GM18867 (cell line): ENCODE data around the gene CTSF.
"Not testable (repeated sequence)": the region's sequence is repeated elsewhere in the genome, so short reads cannot be mapped to it uniquely, and the experiment has no call there.

Source experiments
- ATAC-seq: cut with Tn5 transposase; IDR thresholded peaks from one replicate; pipeline ENCODE4 v1.9.1; 2021; ENCODE audit warnings: mild to moderate bottlenecking, moderate library complexity; ENCODE audit not compliant: unreplicated experiment

CTSF gene

DNA sequence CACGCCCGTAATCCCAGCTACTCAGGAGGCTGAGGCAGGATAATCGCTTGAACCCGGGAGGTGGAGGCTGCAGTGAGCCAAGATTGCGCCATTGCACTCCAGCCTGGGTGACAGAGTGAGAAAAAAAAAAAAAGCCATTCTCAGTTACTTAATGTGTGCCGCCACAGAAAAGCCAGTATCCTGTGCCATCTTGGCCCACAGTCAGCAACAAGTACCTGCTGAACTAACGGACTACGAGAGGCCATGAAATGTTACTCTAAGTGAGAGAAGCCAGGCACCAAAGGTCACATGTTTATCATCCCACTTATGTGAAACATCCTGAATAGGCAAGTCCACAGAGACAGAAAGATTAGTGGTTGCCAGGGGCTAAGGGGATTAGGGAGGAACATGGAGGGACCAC lies 27.8 kb downstream of the CTSF start:
- not testable (repeated sequence) for ATAC-seq

DNA sequence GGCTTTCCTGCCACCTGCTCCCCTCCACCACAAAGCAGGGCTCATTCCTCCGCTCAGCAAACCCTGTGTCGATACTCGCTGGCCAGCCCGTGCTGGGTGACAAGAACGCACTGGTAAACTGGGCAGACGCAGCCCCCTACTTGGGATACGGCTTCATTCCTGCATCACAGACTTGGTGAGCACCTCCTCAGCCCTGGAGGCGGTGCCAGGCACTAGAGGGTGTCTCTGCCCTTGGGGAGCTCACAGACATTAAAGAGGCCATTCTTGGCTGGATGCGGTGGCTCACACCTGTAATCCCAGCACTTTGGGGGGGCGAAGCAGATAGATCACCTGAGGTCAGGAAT lies 28.6 kb downstream of the CTSF start:
- ATAC-seq: no peak

DNA sequence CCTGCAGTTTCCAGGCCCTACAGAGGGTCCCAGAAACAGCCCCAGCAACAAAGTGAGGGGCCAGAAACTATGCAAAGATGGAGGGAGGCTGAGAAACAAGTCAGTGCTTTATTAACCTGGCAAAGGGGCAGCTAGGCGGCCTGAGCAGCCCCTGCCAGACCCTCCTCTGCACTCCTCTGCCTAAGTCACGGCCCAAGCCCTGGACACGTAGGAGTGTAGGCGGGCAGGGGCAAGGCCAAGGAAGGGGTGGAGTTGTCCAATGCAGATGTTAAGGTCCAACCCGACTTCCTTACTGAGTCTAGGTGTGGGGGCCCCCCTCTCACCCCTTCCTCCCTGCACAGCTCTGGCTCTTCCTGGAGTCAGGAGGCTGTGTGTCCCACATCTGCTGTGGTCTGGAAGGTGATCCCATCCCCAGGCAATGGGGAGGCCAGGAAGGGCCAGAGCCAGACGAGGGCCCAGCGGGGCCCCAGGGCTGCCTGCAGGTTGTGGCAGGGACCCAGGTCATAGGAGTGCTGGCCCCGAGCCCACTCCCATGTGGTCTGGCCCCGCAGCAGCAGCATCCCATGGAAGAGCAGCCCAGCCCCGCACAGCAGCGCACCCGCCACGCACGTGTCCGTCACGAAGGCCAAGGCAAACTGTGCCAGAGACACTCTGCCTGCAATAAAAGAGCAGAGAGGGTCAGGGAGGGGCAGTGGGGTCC lies 29.1 kb downstream of the CTSF start:
- no peak for ATAC-seq

DNA sequence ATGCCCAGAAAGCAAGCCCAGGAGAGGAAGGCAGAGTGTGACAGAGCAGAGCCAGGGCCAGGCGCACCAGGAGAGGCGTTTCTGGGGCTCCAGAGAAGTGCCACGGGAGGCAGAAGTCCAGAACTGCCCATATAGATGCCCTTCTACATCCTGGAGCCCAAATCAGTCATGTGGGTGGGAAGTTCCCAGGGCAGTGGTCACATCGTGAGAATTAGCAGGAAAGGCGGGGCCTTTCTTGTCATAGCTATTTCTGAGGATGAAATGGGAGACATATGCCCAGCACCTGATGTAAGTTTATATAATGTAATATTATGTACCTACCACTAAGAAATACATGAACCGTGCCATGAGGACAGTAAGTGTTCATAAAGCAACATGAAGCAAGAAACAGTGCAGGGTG lies 35.6 kb downstream of the CTSF start:
- ATAC-seq: no peak

DNA sequence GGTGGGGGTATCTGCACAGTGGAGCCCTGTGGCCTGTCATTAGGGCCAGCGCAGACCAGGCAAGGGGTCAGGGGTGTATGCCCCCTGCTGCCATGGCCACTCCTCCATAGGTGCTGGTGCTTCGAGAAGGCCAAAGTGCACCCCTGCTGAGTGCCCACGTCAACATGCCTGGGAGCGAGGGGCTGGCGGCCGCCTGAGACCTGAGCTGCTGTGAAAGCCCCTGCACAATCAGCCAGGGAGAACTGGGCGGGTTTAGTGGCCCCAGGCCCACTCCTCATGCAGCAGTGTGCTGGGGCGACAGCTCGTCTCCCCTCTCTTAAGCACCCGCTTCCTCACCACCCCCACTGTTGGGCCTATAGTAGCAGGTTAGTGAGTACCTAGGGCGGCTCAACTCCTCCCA lies 36.6 kb downstream of the CTSF start:
- no peak for ATAC-seq

DNA sequence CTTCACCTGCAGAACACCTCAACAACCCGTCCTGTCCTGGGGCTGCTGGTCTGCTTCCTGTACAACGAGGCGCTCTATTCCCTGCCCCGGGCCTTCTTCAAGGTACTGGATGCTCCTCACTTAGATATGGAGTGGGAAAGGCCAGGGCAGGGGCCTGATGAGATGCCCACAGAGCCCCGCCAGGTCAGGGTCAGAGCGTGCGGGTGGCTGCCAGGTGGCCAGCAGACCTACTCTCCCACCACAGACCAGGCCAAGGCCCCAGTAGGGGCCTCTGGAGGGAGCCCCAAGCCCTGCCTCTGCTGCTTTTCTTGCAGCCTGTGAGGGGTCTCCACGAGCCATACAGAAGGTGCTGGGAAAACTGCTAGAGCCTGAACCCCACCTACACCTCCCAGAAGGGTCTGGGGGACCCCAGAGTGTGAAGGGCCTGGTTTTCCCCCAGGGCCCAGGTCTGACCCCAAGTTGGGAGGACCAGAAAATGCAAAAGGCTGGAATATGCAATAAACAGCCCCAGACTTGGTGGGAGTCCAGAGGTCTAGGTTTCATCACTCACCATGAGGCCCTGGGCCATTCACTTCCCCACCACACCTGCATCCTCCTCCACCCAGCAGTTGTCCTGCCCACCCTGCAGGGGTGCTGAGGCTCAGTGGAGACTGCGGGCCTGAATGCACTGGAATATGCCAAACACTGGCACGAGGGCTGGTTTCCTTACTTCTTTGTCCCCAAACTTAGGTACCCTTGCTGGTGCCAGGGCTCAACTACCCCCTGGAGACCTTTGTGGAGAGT lies 37.3 kb downstream of the CTSF start:
- ATAC-seq: no peak

DNA sequence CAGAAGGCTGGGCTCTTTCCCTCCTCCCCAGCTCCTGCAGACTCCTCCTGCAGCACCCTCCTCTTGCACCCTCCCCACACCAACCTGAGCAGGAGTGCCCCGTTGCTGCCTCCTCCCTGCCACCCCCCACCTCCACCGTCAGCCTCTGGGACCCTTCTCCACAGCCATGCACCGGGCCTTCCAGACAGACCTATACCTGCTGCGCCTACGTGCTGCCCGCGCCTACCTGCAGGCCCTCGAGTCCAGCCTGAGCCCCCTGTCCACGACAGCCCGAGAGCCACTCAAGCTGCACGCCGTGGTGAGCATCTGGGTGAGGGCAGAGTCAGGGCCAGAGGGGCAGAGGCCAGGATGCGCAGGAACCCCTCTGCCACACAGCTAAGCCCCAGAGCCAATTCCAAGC lies 38.8 kb downstream of the CTSF start:
- ATAC-seq: no peak

DNA sequence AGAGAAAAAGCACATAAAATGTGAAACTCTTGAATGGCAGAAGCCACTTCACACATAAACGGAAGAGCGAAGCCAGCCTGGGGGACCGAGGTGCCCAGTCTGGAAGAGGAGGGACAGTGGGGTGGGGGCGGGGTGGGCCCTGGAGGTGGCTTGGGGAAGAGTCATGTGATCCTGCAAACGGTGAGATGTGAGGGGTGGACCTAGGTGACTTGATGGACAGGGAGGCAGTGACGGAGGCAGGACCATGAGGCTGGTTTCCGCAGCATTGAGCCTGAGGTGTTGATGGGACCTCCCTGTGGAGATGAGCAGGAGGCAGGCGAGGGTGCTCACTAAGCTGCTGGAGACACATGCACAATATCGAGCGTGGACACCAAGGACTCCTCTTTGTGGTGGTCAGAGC lies 39.3 kb downstream of the CTSF start:
- ATAC-seq: no peak

DNA sequence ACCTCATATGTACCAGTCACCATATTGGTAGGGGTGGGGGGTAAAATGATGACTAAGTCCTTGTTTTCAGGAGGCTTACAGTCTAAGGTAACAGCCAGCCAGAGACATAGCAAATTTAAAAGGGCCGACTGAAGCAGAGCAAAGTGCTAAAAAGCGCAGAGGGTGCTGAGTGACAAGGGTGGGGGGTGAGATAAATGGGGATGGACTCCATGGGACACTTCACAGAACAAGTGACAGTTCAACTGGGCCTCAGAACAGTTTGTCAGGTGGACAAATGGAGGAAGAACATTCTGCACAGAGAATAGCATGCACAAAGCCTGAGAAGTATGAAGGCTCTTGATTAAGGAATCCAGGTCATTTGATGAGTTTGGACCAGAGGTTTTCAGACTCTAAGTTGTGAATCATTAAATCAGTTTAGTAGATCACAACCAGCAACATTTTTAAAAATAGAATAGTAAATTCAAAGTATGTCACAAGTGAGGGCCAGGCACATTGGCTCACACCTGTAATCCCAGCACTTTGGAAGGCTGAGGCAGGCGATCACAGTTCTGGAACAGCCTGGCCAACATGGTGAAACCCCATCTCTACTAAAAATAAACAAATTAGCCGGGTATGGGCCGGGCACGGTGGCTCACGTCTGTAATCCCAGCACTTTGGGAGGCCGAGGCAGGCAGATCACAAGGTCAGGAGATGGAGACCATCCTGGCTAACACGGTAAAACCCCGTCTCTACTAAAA lies 43.9 kb downstream of the CTSF start:
- ATAC-seq: no peak

DNA sequence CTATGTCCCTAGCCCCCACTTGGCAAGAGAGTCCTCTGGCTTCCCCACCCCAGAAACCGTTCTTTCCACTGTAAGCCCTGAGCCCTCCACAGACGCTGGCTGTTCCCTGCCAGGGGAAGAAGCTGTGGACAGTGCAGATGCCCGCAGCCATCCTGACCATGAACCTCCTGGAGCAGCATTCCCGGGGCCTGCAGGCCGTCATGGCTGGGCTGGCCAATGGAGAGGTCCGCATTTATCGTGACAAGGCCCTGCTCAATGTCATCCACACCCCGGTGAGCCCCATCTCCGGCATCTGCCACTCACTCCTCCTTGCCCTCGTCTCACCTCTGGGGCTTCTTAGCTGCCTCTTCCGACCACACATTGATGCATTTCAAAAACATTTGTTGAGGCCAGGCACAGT lies 44.8 kb downstream of the CTSF start:
- no peak for ATAC-seq
